ENCODE data around the gene MED13.
"Not testable (repeated sequence)": the region's sequence is repeated elsewhere in the genome, so short reads cannot be mapped to it uniquely, and the experiment has no call there.

Gene MED13

GRCh38 chr17:61928101-61928436 lies 137.0 kb downstream of the MED13 start:
- WGBS (ENCODE audit: insufficient coverage) = 47% methylated on average over 4 of the region's 4 CpGs
- ChIA-PET POLR2A (interaction anchor here (0.6 kb wide), 1 partner anchor 991 kb away, joined by 5 read pairs; no protein-coding TSS in a partner anchor), CTCF (no interaction called here)
- H3K36me3 ChIP-seq (ENCODE audit: control insufficient read depth in 4 of 4, insufficient read depth in 4 of 4, low read length in 3 of 4) = peaks cover 3 to 13% (median 8%) of the 10 kb centered on the region in 4 experiments
- H3K4me1 ChIP-seq (ENCODE audit: control extremely low read depth in 1 of 4, control insufficient read depth in 4 of 4, insufficient read depth in 4 of 4, low read length in 3 of 4) = peaks cover 10 to 18% (median 13%) of the 10 kb centered on the region in 4 experiments
- no peak for DNase-seq
- H3K27ac ChIP-seq (ENCODE audit: insufficient read depth in 1 of 2, low read depth in 1 of 2, low read length in 2 of 2, poor library complexity in 1 of 2, severe bottlenecking in 2 of 2) = no peak overlapping the region
- no peaks in the 10 kb centered on the region for H3K27me3 ChIP-seq (replicated peaks in 2 of 5; ENCODE audit: control insufficient read depth in 4 of 5, insufficient read depth in 5 of 5, low read length in 4 of 5)
- H3K9me3 ChIP-seq (ENCODE audit: control extremely low read depth in 1 of 5, control insufficient read depth in 4 of 5, insufficient read depth in 2 of 5, low read depth in 1 of 5, low read length in 4 of 5) = no peaks in the 10 kb centered on the region
- H3K4me3 ChIP-seq (ENCODE audit: control insufficient read depth in 1 of 7, extremely low read depth in 1 of 7, insufficient read depth in 4 of 7, low read depth in 2 of 7, low read length in 6 of 7) = peak overlapping the region in 6 of 7 experiments; percentile 82 to 95 (median 90)

DNA sequence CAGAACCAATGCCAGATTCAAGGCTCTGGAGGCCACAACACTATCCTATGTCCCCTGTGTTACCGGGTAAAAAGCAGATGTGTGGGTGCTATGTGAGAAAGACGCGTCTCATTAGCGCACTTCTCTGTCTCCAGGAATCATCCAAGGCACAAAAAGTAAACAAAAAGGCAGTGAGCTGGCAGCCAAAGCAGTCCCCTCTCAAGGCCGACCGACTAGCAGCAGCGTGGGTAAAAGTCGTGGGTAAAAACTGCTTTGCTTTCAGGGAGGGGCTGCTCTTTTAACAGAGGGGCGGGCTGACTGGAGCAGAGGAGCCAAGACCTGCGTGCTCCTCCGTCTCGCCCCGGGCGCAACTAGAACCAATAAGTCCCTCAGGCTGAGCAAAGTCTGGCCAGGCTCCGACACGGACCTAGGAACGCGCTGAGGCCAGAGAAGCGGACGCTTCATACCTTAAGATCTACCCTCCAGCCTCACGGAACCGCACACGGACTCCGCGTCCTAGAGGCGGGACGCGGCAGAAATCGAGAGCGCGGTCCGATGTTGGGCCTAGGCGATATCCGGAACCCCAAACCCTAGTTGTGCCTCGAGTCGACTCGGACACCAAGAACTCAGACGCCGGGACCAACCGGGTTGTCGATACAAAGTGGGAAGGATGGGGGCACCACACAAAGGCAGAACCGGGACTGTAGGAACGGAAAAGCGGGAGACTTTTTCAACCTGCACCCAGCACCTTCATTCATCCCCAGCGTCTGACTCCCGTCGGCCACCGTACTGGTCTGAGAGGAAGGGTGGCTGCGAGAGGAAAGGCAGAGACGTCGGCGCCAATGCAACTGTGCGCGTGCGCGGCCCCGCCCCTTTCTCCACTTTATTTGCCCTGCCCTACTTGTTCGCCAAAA lies 137.6 kb downstream of the MED13 start, which contains the start of gene INTS2:
TSS of gene INTS2 (minus strand) at position 775 of the 893 bp plus-strand sequence. CDS start 1,338 bp downstream, outside the sequence.
- Histone ChIP-seq H3K27ac (ENCODE audit: insufficient read depth in 1 of 2, low read depth in 1 of 2, low read length in 2 of 2, poor library complexity in 1 of 2, severe bottlenecking in 2 of 2) (peak within 1 kb of the TSS; percentile 83 to 92), H3K4me1 (ENCODE audit: control extremely low read depth in 1 of 4, control insufficient read depth in 4 of 4, insufficient read depth in 4 of 4, low read length in 3 of 4) (peaks cover 10 to 18% (median 13%) of the 10 kb centered on the region in 4 experiments), H3K4me3 (ENCODE audit: control insufficient read depth in 1 of 7, extremely low read depth in 1 of 7, insufficient read depth in 4 of 7, low read depth in 2 of 7, low read length in 6 of 7) (peak within 1 kb of the TSS; percentile 82 to 95 (median 88)), H3K36me3 (ENCODE audit: control insufficient read depth in 4 of 4, insufficient read depth in 4 of 4, low read length in 3 of 4) (peaks cover 3 to 13% (median 8%) of the 10 kb centered on the region in 4 experiments), H3K27me3 (replicated peaks in 2 of 5; ENCODE audit: control insufficient read depth in 4 of 5, insufficient read depth in 5 of 5, low read length in 4 of 5) (no peaks in the 10 kb centered on the region), H3K9me3 (ENCODE audit: control extremely low read depth in 1 of 5, control insufficient read depth in 4 of 5, insufficient read depth in 2 of 5, low read depth in 1 of 5, low read length in 4 of 5) (no peaks in the 10 kb centered on the region)
- POLR2A ChIA-PET = interaction anchor here (0.5 to 0.6 kb wide), 2 partner anchors 11 to 991 kb away, joined by 3 to 5 read pairs; no protein-coding TSS in a partner anchor
- CTCF ChIA-PET = no interaction called here
- WGBS (ENCODE audit: insufficient coverage) = under 1% methylated on average over 49 of the region's 58 CpGs
- DNase-seq = peak; percentile 95 to 98 (median 97)

DNA sequence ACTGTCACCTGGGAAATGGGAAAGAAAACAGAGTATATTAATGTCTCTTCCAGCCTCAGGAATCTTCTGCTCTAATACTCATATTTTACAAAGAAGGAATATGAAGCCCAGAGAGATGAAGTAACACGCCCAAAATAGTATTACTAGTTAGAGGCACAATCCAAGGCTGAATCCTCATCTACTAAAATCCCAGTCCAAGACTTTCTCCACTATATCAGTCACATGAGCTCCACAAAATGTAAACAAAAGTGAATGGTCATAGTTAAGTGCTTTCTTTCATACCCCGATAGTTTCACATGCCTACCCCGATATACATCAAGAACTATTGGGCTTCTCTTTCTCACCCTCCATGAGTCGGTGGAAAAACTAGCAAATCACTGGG lies 138.3 kb downstream of the MED13 start:
- ChIA-PET POLR2A (interaction anchor here (0.5 to 0.6 kb wide), 3 partner anchors 11 to 541 kb away, joined by 3 to 6 read pairs (median 3); no protein-coding TSS in a partner anchor), CTCF (no interaction called here)
- peaks cover 10 to 18% (median 13%) of the 10 kb centered on the region in 4 experiments for H3K4me1 ChIP-seq (ENCODE audit: control extremely low read depth in 1 of 4, control insufficient read depth in 4 of 4, insufficient read depth in 4 of 4, low read length in 3 of 4)
- H3K4me3 ChIP-seq (ENCODE audit: control insufficient read depth in 1 of 7, extremely low read depth in 1 of 7, insufficient read depth in 4 of 7, low read depth in 2 of 7, low read length in 6 of 7) = peak overlapping the region; percentile 82 to 95 (median 88)
- peaks cover 5 to 16% (median 10%) of the 10 kb centered on the region in 4 experiments for H3K36me3 ChIP-seq (ENCODE audit: control insufficient read depth in 4 of 4, insufficient read depth in 4 of 4, low read length in 3 of 4)
- no peaks in the 10 kb centered on the region for H3K27me3 ChIP-seq (replicated peaks in 2 of 5; ENCODE audit: control insufficient read depth in 4 of 5, insufficient read depth in 5 of 5, low read length in 4 of 5)
- no peaks in the 10 kb centered on the region for H3K9me3 ChIP-seq (ENCODE audit: control extremely low read depth in 1 of 5, control insufficient read depth in 4 of 5, insufficient read depth in 2 of 5, low read depth in 1 of 5, low read length in 4 of 5)
- H3K27ac ChIP-seq (ENCODE audit: insufficient read depth in 1 of 2, low read depth in 1 of 2, low read length in 2 of 2, poor library complexity in 1 of 2, severe bottlenecking in 2 of 2) = peak overlapping the region; percentile 83 to 92
- 25% methylated on average over 2 of the region's 4 CpGs for WGBS (ENCODE audit: insufficient coverage)
- no peak for DNase-seq

DNA sequence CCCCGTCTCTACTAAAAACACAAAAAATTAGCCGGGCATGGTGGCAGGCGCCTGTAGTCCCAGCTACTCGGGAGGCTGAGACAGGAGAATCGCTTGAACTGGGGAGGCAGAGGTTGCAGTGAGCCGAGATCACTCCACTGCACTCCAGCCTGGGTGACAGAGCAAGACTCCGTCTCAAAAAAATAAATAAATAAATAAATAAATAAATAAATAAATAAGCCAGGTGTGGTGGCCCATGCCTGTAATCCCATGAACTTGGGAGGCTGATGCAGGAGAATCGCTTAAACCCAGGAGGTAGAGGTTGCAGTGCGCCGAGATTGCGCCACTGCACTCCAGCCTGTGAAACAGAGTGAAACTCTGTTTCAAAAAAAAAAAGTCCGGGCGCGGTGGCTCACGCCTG lies 149.9 kb downstream of the MED13 start:
- DNase-seq; CTCF ChIA-PET; POLR2A ChIA-PET; H3K27me3 ChIP-seq (replicated peaks in 2 of 5; ENCODE audit: control insufficient read depth in 4 of 5, insufficient read depth in 5 of 5, low read length in 4 of 5); H3K9me3 ChIP-seq (ENCODE audit: control extremely low read depth in 1 of 5, control insufficient read depth in 4 of 5, insufficient read depth in 2 of 5, low read depth in 1 of 5, low read length in 4 of 5); H3K4me3 ChIP-seq (ENCODE audit: control insufficient read depth in 1 of 7, extremely low read depth in 1 of 7, insufficient read depth in 4 of 7, low read depth in 2 of 7, low read length in 6 of 7); H3K27ac ChIP-seq (ENCODE audit: insufficient read depth in 1 of 2, low read depth in 1 of 2, low read length in 2 of 2, poor library complexity in 1 of 2, severe bottlenecking in 2 of 2); H3K4me1 ChIP-seq (ENCODE audit: control extremely low read depth in 1 of 4, control insufficient read depth in 4 of 4, insufficient read depth in 4 of 4, low read length in 3 of 4): not testable (repeated sequence)
- 93% methylated on average over 11 of the region's 15 CpGs for WGBS (ENCODE audit: insufficient coverage)
- peaks cover 6 to 42% (median 23%) of the 10 kb centered on the region in 4 experiments for H3K36me3 ChIP-seq (ENCODE audit: control insufficient read depth in 4 of 4, insufficient read depth in 4 of 4, low read length in 3 of 4)

- no peak for DNase-seq
- H3K4me1 ChIP-seq (ENCODE audit: control extremely low read depth in 1 of 4, control insufficient read depth in 4 of 4, insufficient read depth in 4 of 4, low read length in 3 of 4) = no peaks in the 10 kb centered on the region
- no peaks in the 10 kb centered on the region for H3K9me3 ChIP-seq (ENCODE audit: control extremely low read depth in 1 of 5, control insufficient read depth in 4 of 5, insufficient read depth in 2 of 5, low read depth in 1 of 5, low read length in 4 of 5)
- ChIA-PET POLR2A (interaction anchor here (0.6 kb wide), 1 partner anchor 18 kb away, joined by 3 read pairs; no protein-coding TSS in a partner anchor), CTCF (interaction anchor here (0.8 to 1.2 kb wide), 3 partner anchors 10 to 16 kb away, joined by 3 read pairs; no protein-coding TSS in a partner anchor)
- no peak overlapping the region for H3K4me3 ChIP-seq (ENCODE audit: control insufficient read depth in 1 of 7, extremely low read depth in 1 of 7, insufficient read depth in 4 of 7, low read depth in 2 of 7, low read length in 6 of 7)
- no peaks in the 10 kb centered on the region for H3K27me3 ChIP-seq (replicated peaks in 2 of 5; ENCODE audit: control insufficient read depth in 4 of 5, insufficient read depth in 5 of 5, low read length in 4 of 5)
- peaks cover 13 to 52% (median 46%) of the 10 kb centered on the region in 4 experiments for H3K36me3 ChIP-seq (ENCODE audit: control insufficient read depth in 4 of 4, insufficient read depth in 4 of 4, low read length in 3 of 4)
- no peak overlapping the region for H3K27ac ChIP-seq (ENCODE audit: insufficient read depth in 1 of 2, low read depth in 1 of 2, low read length in 2 of 2, poor library complexity in 1 of 2, severe bottlenecking in 2 of 2)
- no CpG with 5 or more reads among the region's 7 CpGs for WGBS (ENCODE audit: insufficient coverage)
Measured at GRCh38 chr17:61908292-61909037, 156.6 kb downstream of the MED13 start.

DNA sequence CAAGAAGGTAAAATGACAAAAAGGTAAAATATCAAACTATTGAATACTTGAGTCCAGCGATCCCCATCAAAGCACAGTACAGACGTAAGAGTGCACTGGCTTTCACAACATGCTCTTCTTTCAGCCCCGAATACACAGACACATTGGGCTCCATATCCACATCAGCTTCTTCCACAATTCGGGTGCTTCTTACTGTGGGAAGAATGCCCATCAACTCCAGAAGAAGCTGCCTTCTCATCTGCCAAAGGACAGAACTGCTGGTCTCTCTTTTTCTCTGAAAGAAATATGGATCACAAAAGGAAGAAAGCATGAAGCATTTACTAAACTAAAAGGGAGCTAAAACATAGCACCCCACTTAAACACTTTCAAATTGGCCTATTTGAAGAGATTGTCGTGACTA lies 157.7 kb downstream of the MED13 start:
- Histone ChIP-seq H3K36me3 (ENCODE audit: control insufficient read depth in 4 of 4, insufficient read depth in 4 of 4, low read length in 3 of 4) (peaks cover 13 to 59% (median 50%) of the 10 kb centered on the region in 4 experiments), H3K4me1 (ENCODE audit: control extremely low read depth in 1 of 4, control insufficient read depth in 4 of 4, insufficient read depth in 4 of 4, low read length in 3 of 4) (no peaks in the 10 kb centered on the region), H3K27me3 (replicated peaks in 2 of 5; ENCODE audit: control insufficient read depth in 4 of 5, insufficient read depth in 5 of 5, low read length in 4 of 5) (no peaks in the 10 kb centered on the region), H3K4me3 (ENCODE audit: control insufficient read depth in 1 of 7, extremely low read depth in 1 of 7, insufficient read depth in 4 of 7, low read depth in 2 of 7, low read length in 6 of 7) (no peak overlapping the region), H3K27ac (ENCODE audit: insufficient read depth in 1 of 2, low read depth in 1 of 2, low read length in 2 of 2, poor library complexity in 1 of 2, severe bottlenecking in 2 of 2) (no peak overlapping the region), H3K9me3 (ENCODE audit: control extremely low read depth in 1 of 5, control insufficient read depth in 4 of 5, insufficient read depth in 2 of 5, low read depth in 1 of 5, low read length in 4 of 5) (no peaks in the 10 kb centered on the region)
- POLR2A ChIA-PET = no interaction called here
- no peak for DNase-seq
- WGBS (ENCODE audit: insufficient coverage) = 100% methylated on average over 3 of the region's 5 CpGs
- CTCF ChIA-PET = no interaction called here
